Keratinocyte (primary cell): Measurements from ENCODE around the gene DKC1. TPM values are rescaled to one million over a fixed set of nuclear protein-coding genes. Genes with fewer than 3 reads are reported as not detected.

ENCODE experiments used
- DNase-seq: peaks from one replicate; pipeline ENCODE4 v3.0.0-alpha.2; 2011; ENCODE audit warnings: low read depth, missing footprints, low spot score
- FAIRE-seq: peaks from 2 replicates; lab custom pipeline; 2011; peaks lifted over from hg19 to GRCh38; lab: Jason Lieb, UNC
- H2AFZ ChIP-seq: 2 replicates; pipeline ENCODE4 v1.6.0; 2012; ENCODE audit warnings: low read length, control low read depth, inconsistent platforms; ENCODE audit not compliant: control insufficient read depth
- H3K27ac ChIP-seq: 2 replicates; pipeline ENCODE4 v1.5.1; 2011; ENCODE audit warnings: low read length; ENCODE audit not compliant: control insufficient read depth, insufficient read depth
- H3K27me3 ChIP-seq: 3 replicates; pipeline ENCODE4 v1.6.0; 2011; ENCODE audit warnings: low read length; ENCODE audit not compliant: control insufficient read depth, insufficient read depth; ENCODE audit errors: extremely low read depth
- H3K36me3 ChIP-seq, 2 experiments: 2 replicates in 1 of 2; 3 replicates in 1 of 2; pipeline ENCODE4 v1.5.1; 2011; ENCODE audit warnings: low read length in 2 of 2, mild to moderate bottlenecking in 1 of 2; ENCODE audit not compliant: control insufficient read depth in 2 of 2, insufficient read depth in 2 of 2; ENCODE audit errors: extremely low read depth in 1 of 2
- H3K4me1 ChIP-seq: 3 replicates; pipeline ENCODE4 v1.5.1; 2011; ENCODE audit warnings: low read length; ENCODE audit not compliant: control insufficient read depth, insufficient read depth; ENCODE audit errors: extremely low read depth
- H3K4me2 ChIP-seq: 3 replicates; pipeline ENCODE4 v1.6.0; 2011; ENCODE audit warnings: low read depth, low read length; ENCODE audit not compliant: control insufficient read depth, insufficient read depth; ENCODE audit errors: extremely low read depth
- H3K4me3 ChIP-seq, 3 experiments: fragments of 200-600 bp in 1 of 3; sonication (generic) in 1 of 3; 2 replicates in 2 of 3; 3 replicates in 1 of 3; pipeline ENCODE4 v1.5.1; 2011 to 2016; ENCODE audit warnings: low read length in 3 of 3, mild to moderate bottlenecking in 3 of 3, control low read depth in 2 of 3, inconsistent platforms in 1 of 3, low read depth in 1 of 3, mixed read lengths in 1 of 3, mixed run types in 1 of 3, moderate library complexity in 1 of 3; ENCODE audit not compliant: control insufficient read depth in 2 of 3, insufficient read depth in 2 of 3; ENCODE audit errors: extremely low read depth in 1 of 3
- H3K79me2 ChIP-seq: 2 replicates; pipeline ENCODE4 v1.6.0; 2012; ENCODE audit warnings: low read length; ENCODE audit not compliant: control insufficient read depth, insufficient read depth
- H3K9ac ChIP-seq: 3 replicates; pipeline ENCODE4 v1.6.0; 2011; ENCODE audit warnings: low read length; ENCODE audit not compliant: control insufficient read depth, insufficient read depth; ENCODE audit errors: extremely low read depth
- H3K9me1 ChIP-seq: 3 replicates; pipeline ENCODE4 v1.6.0; 2011; ENCODE audit warnings: low read length; ENCODE audit not compliant: control insufficient read depth, insufficient read depth; ENCODE audit errors: extremely low read depth
- H3K9me3 ChIP-seq: 2 replicates; pipeline ENCODE4 v1.5.1; 2012; ENCODE audit warnings: low read depth, low read length; ENCODE audit not compliant: control insufficient read depth
- H4K20me1 ChIP-seq: 3 replicates; pipeline ENCODE4 v1.6.0; 2011; ENCODE audit warnings: low read length; ENCODE audit not compliant: control insufficient read depth, insufficient read depth; ENCODE audit errors: extremely low read depth
- EZH2 ChIP-seq: IDR thresholded peaks from one replicate; pipeline ENCODE4 v1.6.1; 2012; ENCODE audit warnings: inconsistent platforms, mild to moderate bottlenecking, low read length, moderate library complexity
- dilution Hi-C: fragments of 300-500 bp; cut with MboI; formaldehyde crosslinking; loops from one replicate; pipeline ENCODE4 v1.7.0; 2020; ENCODE audit warnings: low sequenced_read_pairs; ENCODE audit not compliant: extremely low pct_ligation_motif_present
- polyA plus RNA-seq, 5 experiments: library from polyadenylated mRNA; depleted of rRNA in 3 of 5; stranded (reverse) in 3 of 5; stranded (forward) in 1 of 5; unstranded in 1 of 5; fragments of >200 nt; gene quantifications; 1 replicate in 1 of 5; 2 replicates in 3 of 5; 3 replicates in 1 of 5; pipeline versions ENCODE4 v1.2.1 to v1.2.3, GENCODE V29; 2011 to 2012; ENCODE audit warnings: missing spikeins in 2 of 5, low read depth in 1 of 5, low replicate concordance in 1 of 5
- TF ChIP-seq, protein P1 (sequence below), 3 experiments: IDR thresholded peaks in 1 of 3; conservative IDR thresholded peaks in 1 of 3; optimal IDR thresholded peaks in 1 of 3; 2 replicates in 2 of 3; 3 replicates in 1 of 3; pipeline versions ENCODE3 to v1.5.1; 2011; ENCODE audit warnings: low read length in 3 of 3, mild to moderate bottlenecking in 3 of 3, moderate library complexity in 2 of 3, control low read depth in 1 of 3, inconsistent platforms in 1 of 3; ENCODE audit not compliant: insufficient read depth in 2 of 3; ENCODE audit errors: extremely low read depth in 1 of 3

DKC1 gene
- polyA plus RNA-seq, 1 donor (not counting 4 experiments of a cell fraction or from before 2014, with no cell fraction given): 80.7 TPM

DNA sequence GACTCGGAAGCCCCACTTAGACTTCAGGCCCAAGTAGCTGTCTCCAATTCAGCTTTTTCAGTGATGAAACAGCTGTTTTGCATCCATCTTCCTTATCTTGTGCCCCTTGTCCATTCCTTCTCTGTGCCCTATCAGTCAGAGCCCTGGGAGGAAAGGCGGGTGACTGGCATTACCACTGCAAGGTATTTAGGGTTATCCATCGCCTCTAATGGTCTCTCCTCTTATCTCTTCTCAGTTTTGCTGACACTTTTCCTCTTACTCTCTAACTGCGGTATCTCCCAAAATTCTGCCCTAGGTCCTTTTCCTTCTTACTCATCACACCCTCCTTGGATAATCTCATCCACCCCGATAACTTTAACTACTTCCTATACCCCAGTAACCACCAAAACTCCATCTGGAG lies 25.5 kb upstream of the DKC1 start:
- H3K36me3 ChIP-seq: no peaks in the 10 kb centered on the region
- H3K4me3 ChIP-seq: no peak overlapping the region
- no peaks in the 10 kb centered on the region for H3K9me3 ChIP-seq
- no peak for DNase-seq
- FAIRE-seq: no peak
- H3K27ac ChIP-seq: no peak overlapping the region
- no peak overlapping the region for H3K9ac ChIP-seq
- peaks cover 7% of the 10 kb centered on the region for H3K4me1 ChIP-seq
- no peak overlapping the region for H2AFZ ChIP-seq
- H3K27me3 ChIP-seq: no peaks in the 10 kb centered on the region
- H3K4me2 ChIP-seq: no peak overlapping the region
- H4K20me1 ChIP-seq: no peaks in the 10 kb centered on the region
- H3K9me1 ChIP-seq: no peaks in the 10 kb centered on the region
- no peaks in the 10 kb centered on the region for H3K79me2 ChIP-seq
- dilution Hi-C loops: no loop called here
- TF ChIP-seq, protein P1, sequence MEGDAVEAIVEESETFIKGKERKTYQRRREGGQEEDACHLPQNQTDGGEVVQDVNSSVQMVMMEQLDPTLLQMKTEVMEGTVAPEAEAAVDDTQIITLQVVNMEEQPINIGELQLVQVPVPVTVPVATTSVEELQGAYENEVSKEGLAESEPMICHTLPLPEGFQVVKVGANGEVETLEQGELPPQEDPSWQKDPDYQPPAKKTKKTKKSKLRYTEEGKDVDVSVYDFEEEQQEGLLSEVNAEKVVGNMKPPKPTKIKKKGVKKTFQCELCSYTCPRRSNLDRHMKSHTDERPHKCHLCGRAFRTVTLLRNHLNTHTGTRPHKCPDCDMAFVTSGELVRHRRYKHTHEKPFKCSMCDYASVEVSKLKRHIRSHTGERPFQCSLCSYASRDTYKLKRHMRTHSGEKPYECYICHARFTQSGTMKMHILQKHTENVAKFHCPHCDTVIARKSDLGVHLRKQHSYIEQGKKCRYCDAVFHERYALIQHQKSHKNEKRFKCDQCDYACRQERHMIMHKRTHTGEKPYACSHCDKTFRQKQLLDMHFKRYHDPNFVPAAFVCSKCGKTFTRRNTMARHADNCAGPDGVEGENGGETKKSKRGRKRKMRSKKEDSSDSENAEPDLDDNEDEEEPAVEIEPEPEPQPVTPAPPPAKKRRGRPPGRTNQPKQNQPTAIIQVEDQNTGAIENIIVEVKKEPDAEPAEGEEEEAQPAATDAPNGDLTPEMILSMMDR (optimal IDR thresholded peaks at IDR 0.05 in 1 of 3, IDR thresholded peaks at IDR 0.05 in 1 of 3, conservative IDR thresholded peaks at IDR 0.05 in 1 of 3; ENCODE audit: extremely low read depth in 1 of 3, insufficient read depth in 2 of 3, low read length in 3 of 3): no peak
- TF ChIP-seq EZH2: no peak

DNA sequence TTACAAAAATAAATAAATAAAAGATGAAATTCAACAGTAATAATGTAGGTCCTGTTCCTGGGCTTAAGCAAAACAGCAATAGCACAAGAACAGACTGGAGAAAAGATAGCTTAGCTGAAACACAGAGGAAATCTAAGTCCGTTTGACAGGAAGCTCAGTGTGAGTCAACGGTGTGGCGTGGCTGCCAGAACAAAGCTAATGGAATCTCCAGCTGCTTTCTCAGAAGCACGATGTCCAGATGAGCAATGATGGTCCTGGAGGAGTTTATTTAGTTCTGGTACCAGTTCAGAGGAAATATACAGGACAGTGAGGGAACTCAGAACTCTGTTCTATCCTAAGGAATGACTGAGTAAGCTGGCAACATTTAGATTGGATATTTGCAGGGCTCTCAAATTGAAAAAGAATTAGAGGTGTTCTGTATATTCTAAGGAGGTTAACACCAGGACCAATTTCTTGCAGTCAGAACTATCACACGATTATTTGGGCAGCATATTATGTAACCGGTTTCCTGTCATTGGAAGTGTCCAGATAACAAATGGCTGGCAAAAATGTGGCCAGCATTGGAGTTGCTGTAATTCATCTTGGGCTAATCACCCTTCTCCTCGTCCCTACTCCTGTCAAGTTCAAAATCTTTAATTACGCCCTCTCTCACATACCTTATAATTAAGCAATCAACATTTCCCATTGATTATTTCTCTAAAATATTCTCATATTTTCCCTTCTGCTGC lies 24.5 kb upstream of the DKC1 start:
- Histone ChIP-seq H3K36me3 (no peaks in the 10 kb centered on the region), H3K27ac (no peak overlapping the region), H3K27me3 (no peaks in the 10 kb centered on the region), H4K20me1 (no peaks in the 10 kb centered on the region), H3K4me2 (peak overlapping the region; percentile 3), H3K9ac (no peak overlapping the region), H2AFZ (no peak overlapping the region), H3K4me3 (no peak overlapping the region), H3K79me2 (no peaks in the 10 kb centered on the region), H3K4me1 (peaks cover 7% of the 10 kb centered on the region), H3K9me3 (no peaks in the 10 kb centered on the region), H3K9me1 (no peaks in the 10 kb centered on the region)
- no peak for DNase-seq
- no peak for TF ChIP-seq EZH2
- TF ChIP-seq, protein P1 (optimal IDR thresholded peaks at IDR 0.05 in 1 of 3, IDR thresholded peaks at IDR 0.05 in 1 of 3, conservative IDR thresholded peaks at IDR 0.05 in 1 of 3; ENCODE audit: extremely low read depth in 1 of 3, insufficient read depth in 2 of 3, low read length in 3 of 3): no peak
- FAIRE-seq: peak; percentile 17
- dilution Hi-C loops: no loop called here
